CD4-positive, CD25-positive, alpha-beta regulatory T cell (primary cell): ENCODE data around the gene ATP5IF1. TPM values are rescaled to one million over a fixed set of nuclear protein-coding genes. Genes with fewer than 3 reads are reported as not detected.

ENCODE experiments used
- ATAC-seq, 2 donors: fragments of 150-1000 bp; cut with Tn5 transposase; one replicate each; pipeline ENCODE4 v1.10.0; 2021; ENCODE audit warnings: low read depth in 2 of 2, moderate number of reproducible peaks in 2 of 2, moderate library complexity in 1 of 2
- DNase-seq, 3 donors: peaks; one replicate each; pipeline versions ENCODE4 v3.0.0 to v3.0.0-alpha.2; 2012 to 2022; ENCODE audit warnings: mixed read lengths in 1 of 3
- H3K27ac ChIP-seq: one replicate; pipeline ENCODE4 v1.7.0; 2013; ENCODE audit warnings: mild to moderate bottlenecking, low read length; ENCODE audit not compliant: insufficient read depth, poor library complexity, severe bottlenecking
- H3K27me3 ChIP-seq: one replicate; pipeline ENCODE4 v1.7.0; 2013; ENCODE audit warnings: low read length; ENCODE audit not compliant: control insufficient read depth, insufficient read depth
- H3K36me3 ChIP-seq: one replicate; pipeline ENCODE4 v1.7.0; 2013; ENCODE audit warnings: mild to moderate bottlenecking, low read length, moderate library complexity; ENCODE audit not compliant: control insufficient read depth, insufficient read depth
- H3K4me1 ChIP-seq: 2 replicates; pipeline ENCODE4 v1.7.0; 2013; ENCODE audit warnings: mild to moderate bottlenecking, low read length; ENCODE audit not compliant: insufficient read depth, control insufficient read depth, poor library complexity, severe bottlenecking
- H3K4me3 ChIP-seq: one replicate; pipeline ENCODE4 v1.7.0; 2013; ENCODE audit warnings: low read depth, mild to moderate bottlenecking, low read length, moderate library complexity
- H3K9me3 ChIP-seq, 2 experiments: 1 replicate in 1 of 2; 2 replicates in 1 of 2; pipeline ENCODE4 v1.7.0; 2013; ENCODE audit warnings: low read length in 2 of 2, mild to moderate bottlenecking in 1 of 2, moderate library complexity in 1 of 2; ENCODE audit not compliant: control insufficient read depth in 2 of 2
- H3K27ac Mint-ChIP-seq, 3 donors: one replicate each; pipeline ENCODE4 v1.8.0; 2020 to 2022; ENCODE audit warnings: mild to moderate bottlenecking in 3 of 3, mixed read lengths in 3 of 3, moderate library complexity in 2 of 3
- H3K27me3 Mint-ChIP-seq: one replicate; pipeline ENCODE4 v1.8.0; 2022; ENCODE audit warnings: mild to moderate bottlenecking, mixed read lengths
- H3K36me3 Mint-ChIP-seq: one replicate; pipeline ENCODE4 v1.8.0; 2020; ENCODE audit warnings: mixed read lengths
- H3K4me1 Mint-ChIP-seq, 4 donors: one replicate each; pipeline ENCODE4 v1.8.0; 2020 to 2022; ENCODE audit warnings: mixed read lengths in 4 of 4, mild to moderate bottlenecking in 1 of 4
- H3K4me3 Mint-ChIP-seq, 4 donors: one replicate each; pipeline ENCODE4 v1.8.0; 2020 to 2022; ENCODE audit warnings: mild to moderate bottlenecking in 4 of 4, mixed read lengths in 4 of 4, moderate library complexity in 3 of 4
- H3K9me3 Mint-ChIP-seq, 7 donors: one replicate each; pipeline ENCODE4 v1.8.0; 2020 to 2022; ENCODE audit warnings: mixed read lengths in 7 of 7, mild to moderate bottlenecking in 3 of 7, moderate library complexity in 2 of 7
- polyA plus RNA-seq, 4 donors: library from polyadenylated mRNA; unstranded; fragments of 300-500 nt; fragmentation: Illumina TruSeq; gene quantifications; one replicate each; pipeline ENCODE4 v1.2.3, GENCODE V29; 2021
- total RNA-seq: library from RNA; stranded (reverse); gene quantifications from one replicate; pipeline ENCODE4 v1.2.3, GENCODE V29; 2022

ATP5IF1 gene
- total and polyA plus RNA-seq, 5 donors from 2014 or later, result 96.6 to 676 (median 545) TPM

DNA sequence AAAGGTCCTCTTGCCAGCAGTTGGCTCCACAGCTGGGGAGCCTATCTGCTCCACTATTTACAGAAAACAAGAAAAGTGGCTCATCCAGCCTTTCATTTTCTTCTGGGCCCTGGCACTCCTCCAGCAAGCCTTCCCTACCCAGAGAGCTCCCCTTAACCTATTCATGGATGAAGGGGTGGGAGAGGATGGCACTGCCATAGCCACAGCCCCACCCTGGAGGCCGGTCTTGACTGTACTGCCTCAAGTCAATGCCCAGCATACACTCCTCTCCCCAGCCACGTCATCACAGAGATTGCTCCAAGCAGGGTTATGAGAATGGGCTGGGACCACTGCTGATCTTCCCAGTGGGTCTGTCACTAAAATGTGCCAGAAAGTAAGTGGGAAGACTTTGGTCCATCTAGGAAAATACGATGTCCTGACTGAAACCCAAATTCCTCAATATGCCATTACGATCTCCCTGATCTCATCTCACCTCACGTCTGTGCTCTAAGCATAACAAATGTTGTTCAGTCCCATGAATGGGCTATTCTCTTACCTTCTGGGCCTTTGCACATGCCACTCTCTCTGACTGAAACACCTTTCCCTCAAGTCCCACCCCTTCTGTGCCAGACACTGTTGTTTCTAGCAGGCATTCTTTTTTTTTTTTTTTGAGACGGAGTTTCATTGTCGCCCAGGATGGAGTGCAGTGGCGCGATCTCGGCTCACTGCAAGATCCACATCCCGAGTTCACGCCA, 38.1 kb upstream of the ATP5IF1 start:
- Mint-ChIP-seq H3K4me3 (peak overlapping the region in 1 of 4 donors; percentile 68), H3K4me1 (peaks cover 10 to 42% (median 34%) of the 10 kb centered on the region in 4 donors), H3K9me3 (peaks cover 0 to 4% (median 3%) of the 10 kb centered on the region in 7 donors), H3K27me3 (peaks cover 5% of the 10 kb centered on the region), H3K36me3 (peaks cover 36% of the 10 kb centered on the region), H3K27ac (peak overlapping the region in 2 of 3 donors; percentile 52 to 87)
- Histone ChIP-seq H3K27ac (no peak overlapping the region), H3K4me1 (peaks cover 33% of the 10 kb centered on the region), H3K36me3 (peaks cover 18% of the 10 kb centered on the region), H3K27me3 (no peaks in the 10 kb centered on the region), H3K4me3 (no peak overlapping the region), H3K9me3 (peaks cover 0 to 2% of the 10 kb centered on the region in 2 experiments)
- no peak for ATAC-seq
- no peak for DNase-seq

DNA sequence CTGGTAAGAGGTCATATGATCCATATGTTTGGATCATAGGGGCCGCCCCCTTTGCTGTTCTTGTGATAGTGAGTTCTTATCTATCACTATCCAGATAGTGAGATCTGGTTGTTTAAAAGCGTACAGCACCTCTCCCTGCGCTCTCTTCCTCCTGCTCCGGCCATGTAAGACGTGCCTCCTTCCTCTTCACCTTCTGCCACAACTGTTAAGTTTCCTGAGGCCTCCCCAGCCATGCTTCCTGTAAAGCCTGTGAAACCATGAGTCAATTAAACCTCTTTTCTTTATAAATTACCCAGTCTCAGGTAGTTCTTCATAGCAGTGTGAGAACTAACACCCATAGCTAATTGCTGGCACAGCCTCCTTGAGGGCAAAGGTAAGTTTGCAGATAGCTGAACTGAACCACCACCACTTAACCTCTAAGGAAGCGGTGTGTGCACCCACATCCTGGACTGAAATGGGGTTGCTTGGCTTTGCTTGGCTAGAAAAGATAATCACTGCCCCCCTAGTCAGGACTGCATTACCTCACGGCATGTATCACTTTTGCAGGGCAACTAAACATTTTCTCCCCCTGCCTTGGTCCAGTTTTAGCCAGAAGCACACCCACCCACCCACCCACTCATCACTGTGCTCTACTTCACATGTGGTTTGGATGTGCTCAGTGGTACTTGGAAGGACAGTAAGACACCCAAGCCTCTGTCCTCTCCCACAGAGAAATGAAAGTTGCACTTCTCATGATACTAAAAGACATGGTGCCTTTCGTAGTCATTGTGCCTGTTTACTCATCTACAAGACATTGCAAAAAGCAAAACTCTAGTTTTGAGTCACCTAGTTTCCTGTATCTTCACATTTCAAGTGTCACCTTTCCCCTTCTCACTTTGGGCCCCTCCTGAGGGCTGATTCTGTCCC, 36.3 kb upstream of the ATP5IF1 start:
- peak overlapping the region; percentile 46 to 87 (median 83) for H3K4me3 Mint-ChIP-seq
- H3K4me1 Mint-ChIP-seq, result peaks cover 15 to 39% (median 33%) of the 10 kb centered on the region in 4 donors
- H3K4me1 ChIP-seq, result peaks cover 33% of the 10 kb centered on the region
- peak overlapping the region; percentile 86 to 99 (median 93) for H3K27ac Mint-ChIP-seq
- H3K9me3 ChIP-seq, result peaks cover 0 to 2% of the 10 kb centered on the region in 2 experiments
- H3K36me3 Mint-ChIP-seq, result peaks cover 45% of the 10 kb centered on the region
- H3K36me3 ChIP-seq, result peaks cover 36% of the 10 kb centered on the region
- ATAC-seq, result peak; percentile 93 to 95
- peaks cover 5% of the 10 kb centered on the region for H3K27me3 Mint-ChIP-seq
- H3K27me3 ChIP-seq, result no peaks in the 10 kb centered on the region
- peaks cover 0 to 4% (median 3%) of the 10 kb centered on the region in 7 donors for H3K9me3 Mint-ChIP-seq
- peak overlapping the region; percentile 66 for H3K27ac ChIP-seq
- DNase-seq, result peak; percentile 37 to 94 (median 82)
- H3K4me3 ChIP-seq, result peak overlapping the region; percentile 69

DNA sequence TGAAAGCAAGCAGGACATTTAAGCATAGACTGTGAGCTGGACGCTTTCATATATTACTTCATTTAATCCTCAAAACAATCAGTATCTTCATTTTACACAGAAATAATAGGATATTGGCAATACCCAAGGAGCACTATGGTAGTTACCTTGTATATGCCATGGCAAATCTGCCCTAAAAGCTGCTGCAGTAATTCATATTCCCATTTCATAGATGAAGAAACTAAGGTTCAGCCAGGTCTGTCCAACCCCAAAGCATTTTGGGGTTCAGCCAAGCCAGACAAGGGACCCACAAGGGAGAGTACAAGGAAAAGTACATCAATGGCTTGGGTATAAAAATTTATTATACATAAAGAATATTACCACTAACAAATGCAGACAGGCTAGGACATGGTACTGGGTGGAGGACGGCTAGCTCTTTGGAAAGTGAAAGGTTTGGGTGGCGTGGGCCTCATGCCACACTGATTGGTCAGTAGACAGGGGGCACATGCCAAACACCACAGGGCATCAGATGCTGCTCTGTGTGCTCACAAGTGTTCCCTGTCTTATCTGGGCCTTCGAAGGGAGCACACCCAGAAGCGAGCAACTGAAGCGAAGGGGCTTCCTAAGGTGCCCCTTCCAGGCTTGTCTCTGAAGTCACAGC, 35.6 kb upstream of the ATP5IF1 start:
- Histone ChIP-seq H3K4me1 (peaks cover 33% of the 10 kb centered on the region), H3K27me3 (no peaks in the 10 kb centered on the region), H3K36me3 (peaks cover 40% of the 10 kb centered on the region), H3K9me3 (peaks cover 0 to 2% of the 10 kb centered on the region in 2 experiments), H3K27ac (peak overlapping the region; percentile 66), H3K4me3 (peak overlapping the region; percentile 69)
- peaks cover 45% of the 10 kb centered on the region for H3K36me3 Mint-ChIP-seq
- H3K27ac Mint-ChIP-seq, result peak overlapping the region; percentile 60 to 90 (median 86)
- H3K9me3 Mint-ChIP-seq, result peaks cover 0 to 4% (median 3%) of the 10 kb centered on the region in 7 donors
- ATAC-seq (no peak), DNase-seq (no peak)
- peaks cover 15 to 39% (median 33%) of the 10 kb centered on the region in 4 donors for H3K4me1 Mint-ChIP-seq
- H3K4me3 Mint-ChIP-seq, result peak overlapping the region; percentile 46 to 84 (median 66)
- H3K27me3 Mint-ChIP-seq, result peaks cover 5% of the 10 kb centered on the region

DNA sequence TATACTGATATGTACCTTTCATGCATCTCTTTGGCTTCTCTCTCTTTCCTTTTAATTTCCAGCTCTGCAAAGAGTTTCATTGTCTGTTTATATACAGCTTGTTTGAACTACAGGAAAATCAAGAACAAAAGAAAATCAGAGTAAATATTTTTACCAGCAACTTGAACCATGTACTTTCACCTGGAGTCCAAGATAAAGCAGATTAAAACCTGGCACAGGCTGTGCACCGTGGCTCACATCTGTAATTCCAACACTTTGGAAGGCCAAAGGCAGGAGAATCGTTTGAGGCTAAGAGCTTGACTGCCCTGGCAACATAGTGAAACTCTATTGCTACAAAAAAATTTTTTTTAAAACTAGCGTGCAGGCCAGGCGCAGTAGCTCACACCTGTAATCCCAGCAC, 30.7 kb upstream of the ATP5IF1 start:
- DNase-seq (no peak), ATAC-seq (no peak)
- H3K27ac ChIP-seq, result no peak overlapping the region
- no peaks in the 10 kb centered on the region for H3K9me3 Mint-ChIP-seq
- no peak overlapping the region for H3K27ac Mint-ChIP-seq
- H3K4me1 Mint-ChIP-seq, result peaks cover 11 to 22% (median 15%) of the 10 kb centered on the region in 4 donors
- no peaks in the 10 kb centered on the region for H3K9me3 ChIP-seq
- no peaks in the 10 kb centered on the region for H3K27me3 Mint-ChIP-seq
- H3K27me3 ChIP-seq, result no peaks in the 10 kb centered on the region
- H3K4me1 ChIP-seq, result peaks cover 11% of the 10 kb centered on the region
- H3K36me3 ChIP-seq, result peaks cover 65% of the 10 kb centered on the region
- H3K4me3 Mint-ChIP-seq, result no peak overlapping the region
- no peak overlapping the region for H3K4me3 ChIP-seq
- peaks cover 38% of the 10 kb centered on the region for H3K36me3 Mint-ChIP-seq

DNA sequence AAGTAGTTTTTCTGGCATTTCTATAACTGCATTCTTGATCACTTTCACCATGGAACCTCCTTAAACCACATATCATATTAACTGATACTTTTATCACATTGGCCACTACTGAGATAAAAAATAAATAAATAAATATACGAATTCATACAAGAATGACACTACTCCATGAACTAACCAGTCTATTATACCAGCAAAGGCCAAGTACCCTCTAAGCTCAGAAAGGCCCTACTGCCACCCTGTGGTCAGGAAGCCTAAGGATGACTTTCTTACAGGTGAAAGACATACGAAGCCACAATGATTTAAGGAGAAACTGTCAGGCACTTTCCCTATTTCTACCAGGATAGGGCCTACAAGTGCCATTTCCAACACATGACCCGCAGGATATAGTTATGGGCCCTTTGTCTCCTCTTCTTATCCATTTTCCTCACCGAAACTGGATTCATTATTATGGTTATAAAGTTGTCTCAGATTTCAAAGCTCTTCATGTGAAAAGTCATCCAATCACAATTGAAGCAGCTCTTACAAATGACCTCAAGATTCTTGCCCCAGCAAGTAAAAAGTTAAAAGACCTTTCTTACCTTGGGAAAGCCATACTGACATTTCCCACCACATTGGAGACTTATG, 27.0 kb upstream of the ATP5IF1 start:
- DNase-seq (peak; percentile 39 to 79 (median 70)), ATAC-seq (peak; percentile 72 to 74)
- Histone ChIP-seq H3K4me3 (no peak overlapping the region), H3K27me3 (no peaks in the 10 kb centered on the region), H3K36me3 (peaks cover 66% of the 10 kb centered on the region), H3K4me1 (no peaks in the 10 kb centered on the region), H3K9me3 (no peaks in the 10 kb centered on the region), H3K27ac (no peak overlapping the region)
- Mint-ChIP-seq H3K27ac (peak overlapping the region in 1 of 3 donors; percentile 69), H3K4me1 (peaks cover 0 to 17% (median 6%) of the 10 kb centered on the region in 4 donors), H3K4me3 (no peak overlapping the region), H3K36me3 (peaks cover 21% of the 10 kb centered on the region), H3K27me3 (no peaks in the 10 kb centered on the region), H3K9me3 (no peaks in the 10 kb centered on the region)

DNA sequence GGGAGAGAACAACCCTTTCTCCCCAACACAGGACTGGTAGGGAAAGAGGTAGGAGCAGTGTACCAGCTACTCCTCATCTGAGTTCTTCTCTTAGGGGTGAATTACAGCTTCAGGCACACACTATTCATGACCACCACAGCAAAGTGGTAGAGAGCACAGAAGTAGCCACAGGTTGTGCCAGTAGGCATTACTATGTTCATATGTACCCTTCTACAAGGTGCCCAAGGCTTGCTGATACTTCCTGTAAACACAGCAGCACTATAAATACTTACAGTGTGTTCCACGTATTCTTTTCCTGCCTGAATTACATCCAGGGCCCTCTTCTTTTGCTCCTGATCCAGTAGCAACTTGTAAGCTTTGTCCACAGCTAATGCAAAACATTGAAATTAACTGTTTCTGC, 26.2 kb upstream of the ATP5IF1 start:
- Histone ChIP-seq H3K4me1 (no peaks in the 10 kb centered on the region), H3K27me3 (no peaks in the 10 kb centered on the region), H3K36me3 (peaks cover 59% of the 10 kb centered on the region), H3K27ac (no peak overlapping the region), H3K4me3 (no peak overlapping the region), H3K9me3 (no peaks in the 10 kb centered on the region)
- no peak overlapping the region for H3K27ac Mint-ChIP-seq
- no peaks in the 10 kb centered on the region for H3K9me3 Mint-ChIP-seq
- no peak for ATAC-seq
- peaks cover 15% of the 10 kb centered on the region for H3K36me3 Mint-ChIP-seq
- H3K4me1 Mint-ChIP-seq, result peaks cover 0 to 17% (median 6%) of the 10 kb centered on the region in 4 donors
- no peak for DNase-seq
- no peaks in the 10 kb centered on the region for H3K27me3 Mint-ChIP-seq
- H3K4me3 Mint-ChIP-seq, result no peak overlapping the region

DNA sequence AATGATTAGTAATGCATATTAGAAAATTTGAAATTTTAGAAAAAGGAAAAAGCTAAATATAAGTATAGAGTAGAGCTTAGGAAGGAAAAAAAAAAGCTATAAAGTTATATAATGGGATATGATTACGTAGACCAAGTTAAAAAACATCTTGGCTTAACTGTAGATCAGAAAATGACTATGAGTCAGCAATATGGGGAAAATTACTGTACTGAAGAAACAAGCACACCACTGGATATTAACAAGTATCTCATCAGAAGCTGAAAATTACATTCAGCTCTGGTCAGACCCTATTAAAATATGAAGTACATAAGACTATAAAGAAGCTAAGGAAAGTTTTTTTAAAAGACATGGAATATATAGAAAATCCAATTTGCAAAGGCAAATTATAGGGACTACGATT, 22.6 kb upstream of the ATP5IF1 start:
- Histone ChIP-seq H3K27me3 (no peaks in the 10 kb centered on the region), H3K4me1 (no peaks in the 10 kb centered on the region), H3K9me3 (no peaks in the 10 kb centered on the region), H3K27ac (no peak overlapping the region), H3K36me3 (peaks cover 45% of the 10 kb centered on the region), H3K4me3 (no peak overlapping the region)
- Mint-ChIP-seq H3K27ac (no peak overlapping the region), H3K4me1 (peaks cover 8 to 18% (median 9%) of the 10 kb centered on the region in 4 donors), H3K9me3 (no peaks in the 10 kb centered on the region), H3K36me3 (peaks cover 7% of the 10 kb centered on the region), H3K4me3 (no peak overlapping the region), H3K27me3 (no peaks in the 10 kb centered on the region)
- no peak for DNase-seq
- no peak for ATAC-seq
